Choroid plexus epithelial cell (primary cell): Measurements from ENCODE around the gene AMACR.

Experiments used
- DNase-seq: peaks from one replicate; pipeline ENCODE4 v3.0.0-alpha.2; 2010; ENCODE audit warnings: low read depth
- H3K4me3 ChIP-seq: 2 replicates; pipeline ENCODE4 v1.5.1; 2011; ENCODE audit warnings: low read depth, mild to moderate bottlenecking, control low read depth, low read length, moderate library complexity
- TF ChIP-seq, protein P1 (sequence below): conservative IDR thresholded peaks from 2 replicates; pipeline ENCODE4 v1.5.1; 2011; ENCODE audit warnings: low read depth, mild to moderate bottlenecking, control low read depth, inconsistent platforms, low read length, moderate library complexity

Gene AMACR

DNA sequence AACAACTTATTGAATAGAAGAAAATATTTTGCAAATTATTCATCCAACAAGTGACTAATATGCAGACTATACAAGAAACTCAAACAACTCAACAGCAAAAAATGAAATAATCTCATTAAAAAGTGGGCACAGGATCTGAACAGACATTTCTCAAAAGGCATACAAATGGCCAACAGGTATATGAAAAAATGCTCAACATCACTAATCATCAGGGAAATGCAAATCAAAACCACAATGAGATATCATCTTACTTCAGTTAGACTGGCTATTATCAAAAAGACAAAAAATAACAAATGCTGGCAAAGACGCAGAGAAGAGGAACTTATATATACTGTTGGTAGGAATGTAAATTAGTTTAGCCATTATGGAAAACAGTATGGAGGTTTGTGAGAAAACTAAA is 1.8 kb upstream of the AMACR start:
- DNase-seq = no peak
- no peak overlapping the region for H3K4me3 ChIP-seq
- TF ChIP-seq, protein P1, sequence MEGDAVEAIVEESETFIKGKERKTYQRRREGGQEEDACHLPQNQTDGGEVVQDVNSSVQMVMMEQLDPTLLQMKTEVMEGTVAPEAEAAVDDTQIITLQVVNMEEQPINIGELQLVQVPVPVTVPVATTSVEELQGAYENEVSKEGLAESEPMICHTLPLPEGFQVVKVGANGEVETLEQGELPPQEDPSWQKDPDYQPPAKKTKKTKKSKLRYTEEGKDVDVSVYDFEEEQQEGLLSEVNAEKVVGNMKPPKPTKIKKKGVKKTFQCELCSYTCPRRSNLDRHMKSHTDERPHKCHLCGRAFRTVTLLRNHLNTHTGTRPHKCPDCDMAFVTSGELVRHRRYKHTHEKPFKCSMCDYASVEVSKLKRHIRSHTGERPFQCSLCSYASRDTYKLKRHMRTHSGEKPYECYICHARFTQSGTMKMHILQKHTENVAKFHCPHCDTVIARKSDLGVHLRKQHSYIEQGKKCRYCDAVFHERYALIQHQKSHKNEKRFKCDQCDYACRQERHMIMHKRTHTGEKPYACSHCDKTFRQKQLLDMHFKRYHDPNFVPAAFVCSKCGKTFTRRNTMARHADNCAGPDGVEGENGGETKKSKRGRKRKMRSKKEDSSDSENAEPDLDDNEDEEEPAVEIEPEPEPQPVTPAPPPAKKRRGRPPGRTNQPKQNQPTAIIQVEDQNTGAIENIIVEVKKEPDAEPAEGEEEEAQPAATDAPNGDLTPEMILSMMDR = no peak

DNA sequence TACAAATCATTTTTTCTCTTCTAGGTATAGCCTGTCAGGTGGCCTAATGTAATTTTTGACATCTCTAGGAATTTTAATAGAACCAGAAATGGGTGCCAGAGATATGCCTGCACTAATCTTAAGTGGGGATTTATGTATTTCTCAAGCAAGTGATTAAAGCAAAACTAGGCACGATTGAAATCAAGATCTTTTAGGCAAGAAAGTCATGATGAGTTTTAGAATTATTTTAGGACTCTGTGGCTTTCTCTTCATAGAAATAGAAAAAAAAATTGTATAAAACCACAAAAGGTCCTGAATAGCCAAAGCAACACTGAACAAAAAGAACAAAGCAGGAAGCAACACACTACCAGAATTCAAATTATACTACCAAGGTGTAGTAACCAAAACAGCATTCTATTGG is 952 bp upstream of the AMACR start:
- TF ChIP-seq, protein P1 = no peak
- H3K4me3 ChIP-seq = peak overlapping the region; percentile 85
- peak; percentile 9 for DNase-seq

DNA sequence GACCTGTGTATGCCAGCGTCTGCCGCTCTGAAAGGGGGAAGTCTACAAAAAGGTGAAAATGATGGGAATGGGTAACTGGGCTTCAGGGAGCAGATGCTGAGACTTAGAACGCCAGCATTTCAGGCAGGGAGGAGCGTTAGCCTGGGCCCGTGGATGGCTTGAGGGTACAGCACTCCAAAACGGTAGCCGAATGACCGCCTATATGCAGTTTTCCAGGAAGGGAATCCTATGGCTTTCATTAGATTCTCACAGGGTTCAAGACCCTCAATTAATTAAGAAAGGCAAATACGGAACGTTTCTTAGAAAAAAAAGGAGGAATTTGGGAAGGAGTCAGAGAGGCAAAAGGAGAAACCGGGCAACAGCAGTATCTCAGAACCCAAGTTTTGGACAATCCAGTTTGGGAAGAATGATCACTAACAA is 639 bp downstream of the AMACR start:
- TF ChIP-seq, protein P1 = no peak
- peak; percentile 24 for DNase-seq
- H3K4me3 ChIP-seq = peak overlapping the region; percentile 85

DNA sequence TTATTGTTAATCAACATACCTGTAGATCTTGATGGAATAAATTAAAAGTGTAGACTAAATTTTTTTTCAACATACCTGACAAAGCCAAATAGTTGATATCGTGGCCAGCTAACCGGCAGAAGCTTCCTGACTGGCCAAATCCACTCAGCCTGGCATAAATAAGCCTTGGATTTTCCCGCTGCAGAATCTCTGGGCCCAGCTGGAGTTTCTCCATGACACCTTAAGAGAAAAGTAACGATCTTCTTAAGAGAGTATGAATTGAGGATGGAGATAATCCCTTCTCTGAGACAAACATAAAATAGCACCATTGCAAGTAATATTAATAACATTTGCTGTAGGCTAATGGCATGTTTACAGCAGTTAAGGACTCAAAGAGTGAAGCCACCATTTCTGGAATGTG is 2.2 kb downstream of the AMACR start:
- TF ChIP-seq, protein P1 = no peak
- no peak for DNase-seq
- H3K4me3 ChIP-seq = no peak overlapping the region

DNA sequence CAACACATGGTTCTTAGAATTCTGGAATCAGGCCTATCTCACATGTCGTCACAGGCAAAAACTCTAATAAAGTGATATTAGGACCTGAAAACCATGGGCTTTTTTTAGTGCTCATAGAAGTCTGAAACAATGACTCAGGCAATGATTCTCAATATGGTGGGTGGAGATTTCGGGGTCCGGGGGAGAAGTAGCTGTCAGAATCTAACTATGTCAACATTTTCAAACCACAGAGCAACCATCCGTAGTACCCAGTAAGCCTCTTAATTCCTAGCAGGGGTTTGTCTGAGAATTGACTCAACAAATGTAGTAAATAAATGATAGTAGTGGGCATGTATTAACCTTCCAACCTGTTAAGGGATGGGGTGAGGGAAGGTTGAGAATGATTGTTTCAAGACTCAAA is 2.6 kb downstream of the AMACR start:
- DNase-seq = no peak
- H3K4me3 ChIP-seq = no peak overlapping the region
- TF ChIP-seq, protein P1 = no peak

- TF ChIP-seq, protein P1 = no peak
- peak; percentile 65 for DNase-seq
- no peak overlapping the region for H3K4me3 ChIP-seq
These were observed 3.9 kb downstream of the AMACR start for GRCh38 chr5:34003941-34004340.

GRCh38 chr5:34002629-34003328 is 5.1 kb downstream of the AMACR start:
- H3K4me3 ChIP-seq = no peak overlapping the region
- DNase-seq = peak; percentile 17
- TF ChIP-seq, protein P1 = no peak
